MG63 (cell line): ENCODE results near the gene MLXIPL. TPM values are rescaled to one million over a fixed set of nuclear protein-coding genes. Genes with fewer than 3 reads are reported as not detected.
"Not testable (repeated sequence)": the region's sequence is repeated elsewhere in the genome, so short reads cannot be mapped to it uniquely, and the experiment has no call there.

Source experiments
- DNase-seq: peaks from one replicate; pipeline ENCODE4 v3.0.0-alpha.2; 2020
- H3K27me3 ChIP-seq: fragments of 250-450 bp; sonication (Bioruptor Pico); 2 replicates; pipeline ENCODE4 v1.5.1; 2020; ENCODE audit warnings: mild to moderate bottlenecking, moderate library complexity
- H3K36me3 ChIP-seq: fragments of 250-450 bp; sonication (Bioruptor Pico); 2 replicates; pipeline ENCODE4 v1.5.1; 2020; ENCODE audit warnings: mild to moderate bottlenecking, moderate library complexity
- H3K4me3 ChIP-seq: fragments of 250-450 bp; sonication (Bioruptor Pico); 2 replicates; pipeline ENCODE4 v1.5.1; 2020; ENCODE audit warnings: mild to moderate bottlenecking, moderate library complexity
- H3K9me3 ChIP-seq: fragments of 250-450 bp; sonication (Bioruptor Pico); 2 replicates; pipeline ENCODE4 v1.5.1; 2020; ENCODE audit warnings: mild to moderate bottlenecking, moderate library complexity
- total RNA-seq: library from RNA; depleted of rRNA; stranded (reverse); fragments of >200 nt; shearing (Covaris generic); gene quantifications from 2 replicates; pipeline ENCODE4 v1.2.3, GENCODE V29; 2014; ENCODE audit warnings: low replicate concordance

The MLXIPL gene
- total RNA-seq, 1 experiment from 2014 or later = not detected

GRCh38 chr7:73602721-73603651 is 21.3 kb downstream of the MLXIPL start:
- no peaks in the 10 kb centered on the region for H3K27me3 ChIP-seq
- no peak overlapping the region for H3K4me3 ChIP-seq
- H3K36me3 ChIP-seq = no peaks in the 10 kb centered on the region
- DNase-seq = peak; percentile 26
- no peaks in the 10 kb centered on the region for H3K9me3 ChIP-seq

- H3K4me3 ChIP-seq = no peak overlapping the region
- no peaks in the 10 kb centered on the region for H3K36me3 ChIP-seq
- no peak for DNase-seq
- H3K9me3 ChIP-seq = no peaks in the 10 kb centered on the region
- no peaks in the 10 kb centered on the region for H3K27me3 ChIP-seq
These were observed 24.4 kb downstream of the MLXIPL start for GRCh38 chr7:73599916-73600315.

- H3K27me3 ChIP-seq = no peaks in the 10 kb centered on the region
- H3K4me3 ChIP-seq = no peak overlapping the region
- DNase-seq = no peak
- H3K9me3 ChIP-seq = no peaks in the 10 kb centered on the region
- H3K36me3 ChIP-seq = no peaks in the 10 kb centered on the region
These were observed 25.0 kb downstream of the MLXIPL start for GRCh38 chr7:73599151-73599882.

DNA sequence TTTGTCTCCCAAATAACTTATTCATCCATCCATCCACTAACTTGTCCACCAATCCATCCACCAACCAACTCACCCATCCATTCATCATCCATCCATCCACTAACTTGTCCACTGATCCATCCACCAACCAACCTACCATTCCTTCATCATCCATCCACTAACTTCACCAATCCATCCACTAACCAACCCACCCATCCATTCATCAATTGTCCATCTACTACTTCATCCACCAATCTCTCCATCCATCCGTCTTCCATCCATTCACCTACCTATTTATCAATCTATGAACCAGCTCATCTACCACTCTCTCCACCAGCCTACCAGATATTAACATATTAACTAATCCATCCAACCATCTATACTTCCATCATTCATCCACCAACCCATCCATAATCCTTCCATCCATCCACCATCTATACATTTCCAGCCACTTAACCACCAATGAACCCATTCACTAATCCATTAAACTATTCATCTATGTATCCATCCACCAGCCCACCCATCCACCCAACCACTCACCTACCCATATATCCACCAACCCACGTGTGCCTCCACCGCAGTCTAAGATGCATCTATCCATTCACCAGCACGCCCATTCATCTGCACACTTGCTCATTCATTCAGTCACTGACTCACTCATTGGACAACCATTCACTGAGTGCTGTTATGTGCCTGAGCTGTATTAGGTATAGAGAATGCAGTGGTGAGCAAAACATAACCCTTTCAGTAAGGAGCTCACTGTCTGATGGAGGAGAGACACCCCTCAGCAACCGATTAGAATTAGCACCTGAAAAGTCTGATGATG is 26.1 kb downstream of the MLXIPL start:
- no peaks in the 10 kb centered on the region for H3K27me3 ChIP-seq
- no peaks in the 10 kb centered on the region for H3K9me3 ChIP-seq
- no peak for DNase-seq
- H3K36me3 ChIP-seq = no peaks in the 10 kb centered on the region
- H3K4me3 ChIP-seq = no peak overlapping the region

GRCh38 chr7:73596191-73597065 is 27.9 kb downstream of the MLXIPL start:
- Histone ChIP-seq H3K4me3 (no peak overlapping the region), H3K36me3 (no peaks in the 10 kb centered on the region), H3K9me3 (no peaks in the 10 kb centered on the region), H3K27me3 (no peaks in the 10 kb centered on the region)
- no peak for DNase-seq

- Histone ChIP-seq H3K9me3 (no peaks in the 10 kb centered on the region), H3K27me3 (no peaks in the 10 kb centered on the region), H3K36me3 (no peaks in the 10 kb centered on the region), H3K4me3 (no peak overlapping the region)
- no peak for DNase-seq
These were observed 29.0 kb downstream of the MLXIPL start for GRCh38 chr7:73595358-73595757.

DNA sequence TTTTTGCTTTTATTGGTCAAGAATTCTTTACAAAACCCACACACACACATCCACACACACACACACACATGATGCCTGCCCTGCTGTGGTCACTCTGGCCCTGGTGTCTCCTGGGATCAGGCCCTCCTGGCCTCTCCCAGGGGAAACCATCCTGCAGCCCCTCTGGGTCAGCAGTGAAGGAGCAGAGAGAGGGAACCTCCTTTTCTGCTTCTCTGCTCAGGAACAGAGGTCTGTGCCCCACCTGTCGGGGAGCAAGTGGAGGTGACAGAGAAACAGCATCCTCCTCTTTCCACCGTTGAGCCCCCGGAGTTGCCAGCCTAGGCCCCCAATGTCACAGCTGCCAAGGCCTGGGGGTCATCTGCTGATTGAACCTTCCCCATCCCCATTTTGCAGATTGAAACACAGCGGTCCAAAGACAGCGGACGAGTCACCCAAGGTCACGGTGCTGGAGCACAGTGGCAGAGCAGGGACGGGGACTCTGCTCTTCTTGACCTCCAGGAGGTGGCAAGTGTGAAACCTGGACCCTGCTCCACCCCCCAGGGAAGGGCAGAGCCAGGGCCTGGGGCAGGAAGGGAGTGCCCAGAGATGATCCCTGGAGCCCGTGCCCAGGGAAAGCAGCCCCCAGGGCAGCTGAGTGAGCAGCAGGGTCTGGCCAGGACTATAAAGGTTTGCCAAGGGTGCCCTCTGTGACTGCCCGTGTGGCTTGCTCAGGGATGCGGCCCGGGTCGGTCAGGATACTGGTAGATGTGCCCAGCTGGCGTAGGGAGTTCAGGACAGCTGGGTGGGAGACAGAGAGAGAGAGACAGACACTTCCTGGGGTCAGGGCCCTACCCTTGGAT is 30.9 kb downstream of the MLXIPL start:
- H3K9me3 ChIP-seq = no peaks in the 10 kb centered on the region
- no peaks in the 10 kb centered on the region for H3K36me3 ChIP-seq
- no peaks in the 10 kb centered on the region for H3K27me3 ChIP-seq
- no peak for DNase-seq
- H3K4me3 ChIP-seq = no peak overlapping the region

GRCh38 chr7:73586911-73587310 is 37.4 kb downstream of the MLXIPL start:
- H3K4me3 ChIP-seq = no peak overlapping the region
- H3K36me3 ChIP-seq = no peaks in the 10 kb centered on the region
- DNase-seq = no peak
- H3K27me3 ChIP-seq = no peaks in the 10 kb centered on the region
- no peaks in the 10 kb centered on the region for H3K9me3 ChIP-seq

DNA sequence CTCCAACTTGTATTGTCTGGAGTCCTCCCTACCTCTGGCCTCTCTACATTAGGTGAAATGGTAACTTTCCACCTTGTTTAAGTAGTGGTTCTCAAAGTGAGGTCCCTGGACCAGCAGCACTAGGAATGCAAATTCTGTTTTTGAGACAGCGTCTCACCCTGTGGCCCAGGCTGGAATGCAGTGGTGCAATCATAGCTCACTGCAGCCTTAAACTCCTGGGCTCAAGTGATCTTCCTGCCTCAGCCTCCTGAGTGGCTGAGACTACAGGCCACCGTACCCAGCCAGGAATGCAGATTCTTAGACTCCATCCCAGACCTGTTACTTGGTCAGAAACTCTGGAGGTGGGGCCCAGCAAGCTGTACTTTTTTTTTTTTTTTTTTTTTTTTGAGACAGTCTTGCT is 39.1 kb downstream of the MLXIPL start:
- H3K36me3 ChIP-seq = no peaks in the 10 kb centered on the region

DNA sequence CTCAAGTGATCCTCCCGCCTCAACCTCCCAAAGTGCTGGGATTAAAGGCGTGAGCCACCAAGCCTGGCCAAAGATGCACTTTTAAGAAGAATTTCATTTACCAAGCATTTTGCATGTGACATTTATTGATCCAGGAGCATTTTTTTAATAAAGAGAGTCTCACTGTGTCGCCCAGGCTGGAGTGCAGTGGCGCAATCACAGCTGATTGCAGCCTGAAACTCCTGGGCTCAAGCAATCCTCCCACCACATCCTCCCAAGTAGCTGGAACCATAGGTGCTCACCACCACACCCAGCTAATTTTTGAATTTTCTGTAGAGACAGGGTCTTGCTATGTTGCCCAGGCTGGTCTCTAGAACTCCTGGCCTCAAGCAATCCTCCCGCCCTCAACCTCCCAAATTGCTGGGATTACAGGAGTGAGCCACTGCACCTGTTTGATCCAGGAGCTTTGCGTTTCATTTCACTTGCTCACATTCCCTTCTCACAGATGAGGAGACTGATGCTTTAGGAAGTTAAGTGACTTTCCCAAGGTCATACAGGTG is 41.6 kb downstream of the MLXIPL start:
- Histone ChIP-seq H3K27me3 (no peaks in the 10 kb centered on the region), H3K4me3 (no peak overlapping the region), H3K9me3 (no peaks in the 10 kb centered on the region), H3K36me3 (no peaks in the 10 kb centered on the region; the same call in 1 of the 2 replicates)
- DNase-seq = no peak

More for the DNA sequence above, 39.1 kb downstream of the MLXIPL start:
- Histone ChIP-seq H3K27me3 (no peaks in the 10 kb centered on the region), H3K4me3 (no peak overlapping the region), H3K9me3 (no peaks in the 10 kb centered on the region)
- no peak for DNase-seq

DNA sequence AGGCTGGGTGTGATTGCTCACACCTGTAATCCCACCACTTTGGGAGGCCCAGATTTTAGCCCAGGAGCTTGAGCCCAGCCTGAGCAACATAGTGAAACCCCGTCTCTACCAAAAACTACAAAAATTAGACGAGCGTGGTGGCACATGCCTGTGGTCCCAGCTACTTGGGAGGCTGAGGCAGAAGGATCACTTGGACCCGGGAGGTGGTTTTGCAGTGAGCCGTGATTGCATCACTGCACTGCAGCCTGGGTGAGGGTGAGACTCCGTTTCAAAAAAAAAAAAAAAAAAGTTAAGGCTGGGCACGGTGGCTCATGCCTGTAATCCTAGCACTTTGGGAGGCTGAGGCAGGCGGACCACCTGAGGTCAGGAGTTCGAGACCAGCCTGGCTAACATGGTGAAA is 43.3 kb downstream of the MLXIPL start:
- not testable (repeated sequence) for H3K4me3 ChIP-seq, DNase-seq, H3K36me3 ChIP-seq, H3K27me3 ChIP-seq, H3K9me3 ChIP-seq

GRCh38 chr7:73578342-73579128 is 45.8 kb downstream of the MLXIPL start, which contains the start of gene TBL2:
Gene TBL2, minus strand, starts transcription at chr7:73578579. Its CDS starts 30 bp downstream, at chr7:73578549.
- peak; percentile 94 for DNase-seq
- peak within 1 kb of the TSS; percentile 77 for H3K4me3 ChIP-seq
- no peaks in the 10 kb centered on the region for H3K27me3 ChIP-seq
- peaks cover 13% of the 10 kb centered on the region for H3K36me3 ChIP-seq
- no peaks in the 10 kb centered on the region for H3K9me3 ChIP-seq

- Histone ChIP-seq H3K27me3 (no peaks in the 10 kb centered on the region), H3K36me3 (peaks cover 14% of the 10 kb centered on the region), H3K4me3 (peak overlapping the region; percentile 77), H3K9me3 (no peaks in the 10 kb centered on the region)
- peak; percentile 12 for DNase-seq
These were observed 46.5 kb downstream of the MLXIPL start for GRCh38 chr7:73577627-73578341.

GRCh38 chr7:73573791-73574190 is 50.5 kb downstream of the MLXIPL start:
- DNase-seq = no peak
- Histone ChIP-seq H3K9me3 (no peaks in the 10 kb centered on the region), H3K27me3 (no peaks in the 10 kb centered on the region), H3K36me3 (peaks cover 26% of the 10 kb centered on the region), H3K4me3 (no peak overlapping the region)
